Measurements from ENCODE around the gene BICD1.

Gene BICD1

DNA sequence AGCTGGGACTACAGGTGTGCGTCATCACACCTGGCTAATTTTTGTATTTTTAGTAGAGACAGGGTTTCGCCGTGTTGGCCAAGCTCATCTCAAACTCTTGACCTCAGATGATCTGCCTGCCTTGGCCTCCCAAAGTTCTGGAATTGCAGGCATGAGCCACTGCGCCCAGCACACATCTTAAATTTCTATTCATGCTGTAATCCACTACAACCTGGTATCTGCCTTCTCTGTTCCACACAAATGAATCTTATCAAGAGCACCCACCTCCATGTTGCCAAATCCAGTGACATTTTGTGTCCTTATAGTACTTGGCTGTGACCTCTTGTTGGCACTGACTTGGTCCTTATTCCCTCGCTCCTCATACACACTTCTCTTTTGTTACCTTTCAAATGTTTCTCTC lies 5.8 kb upstream of the BICD1 start:
- in situ Hi-C loops (cut with MboI; ENCODE audit: low sequenced_read_pairs): no loop called here

DNA sequence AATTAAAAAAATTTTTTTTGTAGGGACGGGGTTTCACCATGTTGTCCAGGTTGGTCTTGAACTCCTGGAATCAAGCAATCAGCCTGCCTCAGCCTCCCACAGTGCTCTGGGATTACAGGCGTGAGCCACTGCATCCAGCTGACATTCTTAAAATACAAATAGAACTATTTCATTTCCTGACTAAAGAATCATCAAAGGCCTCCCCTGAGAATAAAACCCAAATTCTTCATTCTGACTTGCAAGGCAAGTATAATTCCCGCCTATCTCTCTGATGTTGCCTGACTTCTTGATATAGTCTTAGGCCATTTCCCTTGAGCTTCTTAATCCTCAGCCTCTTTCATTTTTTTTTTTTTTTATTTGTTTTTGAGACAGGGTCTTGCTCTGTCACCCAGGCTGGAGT lies 4.4 kb upstream of the BICD1 start:
- in situ Hi-C loops (cut with MboI; ENCODE audit: low sequenced_read_pairs): no loop called here

DNA sequence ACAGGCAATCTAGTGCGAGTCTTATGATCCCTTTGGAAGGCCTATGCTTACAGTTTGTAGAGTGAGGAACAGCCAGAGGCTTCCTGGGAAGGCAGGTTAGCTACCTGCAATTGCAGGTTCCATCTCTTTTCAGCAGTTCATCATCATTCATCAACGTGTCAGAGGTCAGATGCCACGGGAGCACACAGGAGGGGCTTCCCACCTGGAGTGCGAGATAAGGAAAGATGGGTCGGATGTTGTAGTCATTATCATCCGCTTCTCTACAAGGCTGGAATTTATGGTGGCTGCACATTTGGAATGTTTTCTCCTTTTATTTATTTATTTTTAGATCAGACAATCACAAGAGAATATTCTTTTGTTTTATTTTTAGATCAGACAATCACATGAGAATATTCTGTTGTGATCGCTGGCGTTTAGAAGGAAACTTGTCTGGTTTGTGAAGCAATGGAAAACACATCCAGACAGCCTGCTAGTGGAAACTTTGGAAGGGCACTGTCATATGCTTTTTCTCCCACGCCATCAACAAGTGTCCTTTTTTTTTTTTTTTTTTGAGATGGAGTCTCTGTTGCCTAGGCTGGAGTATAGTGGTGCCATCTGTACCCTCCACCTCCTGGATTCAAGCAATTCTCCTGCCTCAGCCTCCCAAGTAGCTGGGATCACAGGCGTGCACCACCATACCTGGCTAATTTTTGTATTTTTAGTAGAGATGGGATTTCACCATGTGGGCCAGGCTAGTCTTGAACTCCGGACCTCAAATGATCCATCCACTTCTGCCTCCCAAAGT lies 1.9 kb upstream of the BICD1 start:
- in situ Hi-C loops (cut with MboI; ENCODE audit: low sequenced_read_pairs): no loop called here

DNA sequence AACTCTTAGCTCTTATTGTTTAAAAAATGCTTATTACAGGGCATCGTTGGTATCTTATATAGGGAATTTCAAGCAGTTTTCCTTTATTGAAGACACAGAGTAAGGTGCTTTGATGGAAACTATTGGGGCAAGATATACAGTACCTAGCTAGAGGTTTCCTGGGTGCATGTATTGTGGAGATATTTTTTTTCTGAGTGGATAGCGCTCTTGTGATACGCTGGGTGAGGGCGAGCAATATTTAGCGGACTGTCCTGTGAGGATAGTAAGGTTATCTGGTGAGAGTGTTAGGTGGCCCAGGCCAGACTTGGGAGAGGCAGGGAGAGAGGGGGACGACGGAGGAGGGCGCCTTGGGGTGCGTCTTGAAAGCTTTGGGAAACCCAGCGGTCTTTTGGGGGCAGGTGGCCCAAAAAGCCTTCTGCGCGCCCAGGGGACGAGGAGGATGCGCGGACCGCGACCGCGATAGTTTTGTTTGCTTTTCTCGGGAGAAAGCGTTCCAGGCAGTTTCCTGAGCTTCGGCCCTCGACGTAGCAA lies 596 bp upstream of the BICD1 start:
- in situ Hi-C loops (cut with MboI; ENCODE audit: low sequenced_read_pairs): no loop called here

DNA sequence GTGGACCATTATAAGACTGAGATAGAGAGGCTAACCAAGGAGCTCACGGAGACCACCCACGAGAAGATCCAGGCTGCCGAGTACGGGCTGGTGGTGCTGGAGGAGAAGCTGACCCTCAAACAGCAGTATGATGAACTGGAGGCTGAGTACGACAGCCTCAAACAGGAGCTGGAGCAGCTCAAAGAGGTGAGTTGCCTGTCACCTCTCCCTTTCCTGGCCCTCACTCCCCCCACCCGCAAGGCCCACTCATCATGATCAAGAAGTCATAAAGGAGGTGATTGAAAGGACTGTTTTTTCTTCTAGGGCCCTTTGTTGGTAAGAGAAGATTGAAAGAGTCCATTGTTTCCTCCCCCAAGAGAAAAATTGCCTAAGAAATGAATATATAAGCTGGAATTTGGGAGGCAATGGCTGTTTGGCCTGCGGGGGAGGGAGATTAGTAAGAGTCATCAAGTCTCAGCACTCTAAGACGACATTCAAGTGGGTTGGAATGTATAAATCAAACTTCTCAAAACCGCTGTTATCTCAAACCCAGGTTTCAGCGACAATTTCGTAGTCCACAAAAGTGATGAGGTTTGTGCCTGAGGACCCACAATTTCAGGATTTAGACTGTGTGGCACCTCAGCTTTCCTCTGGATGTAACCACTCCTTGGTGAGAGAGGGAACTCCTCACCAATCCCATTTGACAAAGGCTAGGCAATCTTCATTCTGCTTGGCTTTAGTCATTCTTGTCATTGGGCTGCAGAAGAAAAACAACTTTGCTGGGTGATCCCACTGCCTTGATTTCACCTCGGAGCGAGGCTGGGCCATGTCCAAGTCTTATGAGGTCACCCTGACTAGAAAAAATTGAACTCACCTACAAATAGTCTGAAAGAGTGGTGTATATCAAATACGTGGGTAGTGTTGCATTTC lies 966 bp downstream of the BICD1 start:
- in situ Hi-C loops (cut with MboI; ENCODE audit: low sequenced_read_pairs): no loop called here

DNA sequence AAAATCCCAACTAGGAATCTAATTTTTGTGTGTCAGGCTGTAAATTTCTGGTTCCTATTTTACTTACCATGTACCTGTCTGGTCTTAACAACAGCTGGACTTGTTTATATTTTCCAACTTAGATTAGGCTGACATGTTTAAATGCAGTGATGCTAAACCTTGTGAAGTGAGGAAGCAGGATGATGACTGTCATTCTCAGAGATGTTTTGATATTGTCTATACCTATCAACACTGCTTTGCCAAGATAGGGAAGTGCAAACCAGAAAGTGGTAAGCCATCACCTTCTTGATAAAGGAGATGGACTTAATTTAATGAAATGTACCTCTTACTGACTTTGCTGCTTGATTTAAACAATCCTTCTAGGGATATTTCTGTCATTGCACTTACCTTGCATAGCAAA lies 2.1 kb downstream of the BICD1 start:
- in situ Hi-C loops (cut with MboI; ENCODE audit: low sequenced_read_pairs): no loop called here

DNA sequence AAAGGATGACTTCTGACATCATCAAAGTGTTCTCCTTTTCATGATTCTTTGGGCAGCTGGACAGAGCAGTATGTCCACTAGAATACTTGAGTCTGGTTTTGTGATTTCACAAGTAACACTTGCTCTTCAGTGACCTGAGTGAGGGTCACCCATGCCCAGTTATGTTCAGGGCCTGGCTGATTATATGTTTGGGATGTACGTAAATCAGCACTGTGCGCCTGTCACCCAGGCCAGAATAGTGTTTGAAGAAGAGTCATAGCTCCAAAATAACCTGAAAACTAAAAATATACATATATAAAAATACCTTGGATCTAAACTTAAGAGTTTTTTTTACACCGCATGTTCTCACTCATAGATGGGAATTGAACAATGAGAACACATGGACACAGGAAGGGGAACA lies 3.8 kb downstream of the BICD1 start:
- in situ Hi-C loops (cut with MboI; ENCODE audit: low sequenced_read_pairs): no loop called here

DNA sequence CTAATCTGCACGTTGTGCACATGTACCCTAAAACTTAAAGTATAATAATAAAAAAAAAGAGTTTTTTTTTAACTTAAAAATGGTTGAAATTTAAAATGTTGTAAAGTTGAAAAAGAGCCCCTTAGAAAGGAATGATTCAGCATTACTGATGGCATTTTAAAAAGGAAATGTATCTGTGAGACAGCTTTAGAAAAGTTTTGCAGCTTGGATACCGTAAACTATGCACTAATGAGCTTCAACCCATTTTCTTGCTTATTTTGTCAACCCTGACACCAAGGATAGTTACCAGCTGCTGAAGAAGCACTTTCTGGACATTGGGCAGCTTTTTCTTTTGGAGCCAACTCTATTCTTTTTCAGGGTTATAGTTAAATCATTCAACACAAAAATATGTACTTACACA lies 4.3 kb downstream of the BICD1 start:
- in situ Hi-C loops (cut with MboI; ENCODE audit: low sequenced_read_pairs): no loop called here

DNA sequence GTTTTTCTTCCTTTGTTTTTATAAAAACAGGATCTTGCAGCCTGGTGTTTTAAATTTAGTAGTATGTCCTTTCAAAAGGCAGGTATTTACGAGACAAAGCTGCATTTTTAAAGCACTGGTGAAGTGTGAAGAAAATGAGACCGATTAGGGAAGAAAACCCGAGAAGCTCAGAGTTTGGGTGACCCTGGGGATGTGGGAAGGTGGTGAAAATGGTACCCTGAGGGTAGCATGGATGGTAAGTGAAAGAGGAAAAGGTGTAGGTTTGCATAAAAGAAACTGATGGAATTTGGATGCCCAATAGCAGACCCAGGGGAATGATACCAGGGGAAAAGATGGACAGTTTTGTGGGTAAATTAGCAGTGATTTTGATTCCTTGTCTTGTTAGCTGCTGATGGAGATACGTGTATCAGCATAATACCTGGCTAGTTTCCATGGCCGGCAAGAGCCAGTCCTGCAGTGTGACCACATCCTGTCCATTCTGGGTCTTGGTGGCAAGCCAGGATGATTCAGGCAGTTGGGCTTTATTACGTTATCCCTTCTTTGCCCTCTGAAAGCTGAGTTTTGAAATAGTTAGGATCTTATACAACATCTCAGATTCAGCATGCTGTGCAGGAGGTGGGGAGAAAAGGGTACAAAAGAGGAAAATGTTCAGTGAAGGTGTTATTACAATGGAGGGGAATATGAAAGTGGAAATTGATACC lies 8.9 kb downstream of the BICD1 start:
- in situ Hi-C loops (cut with MboI; ENCODE audit: low sequenced_read_pairs): no loop called here

DNA sequence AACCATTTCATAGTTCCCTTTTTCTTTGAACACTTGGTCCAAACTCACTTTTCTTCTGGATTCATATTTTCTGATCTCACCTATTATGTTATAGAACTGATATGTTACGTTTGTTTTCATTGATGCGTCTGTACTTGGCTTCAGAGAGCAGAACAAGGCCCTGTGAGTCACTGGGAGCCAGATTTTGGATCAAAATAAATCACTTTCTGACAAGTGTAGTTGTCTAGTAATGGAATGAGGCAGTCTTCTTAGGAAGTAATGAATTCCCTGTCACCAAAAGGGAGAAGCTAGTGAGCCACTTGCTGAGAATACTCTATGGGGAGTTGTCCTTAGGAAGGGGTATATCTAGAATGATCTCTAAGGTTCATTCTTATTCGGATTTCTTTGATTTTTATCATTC lies 10.2 kb downstream of the BICD1 start:
- in situ Hi-C loops (cut with MboI; ENCODE audit: low sequenced_read_pairs): no loop called here

DNA sequence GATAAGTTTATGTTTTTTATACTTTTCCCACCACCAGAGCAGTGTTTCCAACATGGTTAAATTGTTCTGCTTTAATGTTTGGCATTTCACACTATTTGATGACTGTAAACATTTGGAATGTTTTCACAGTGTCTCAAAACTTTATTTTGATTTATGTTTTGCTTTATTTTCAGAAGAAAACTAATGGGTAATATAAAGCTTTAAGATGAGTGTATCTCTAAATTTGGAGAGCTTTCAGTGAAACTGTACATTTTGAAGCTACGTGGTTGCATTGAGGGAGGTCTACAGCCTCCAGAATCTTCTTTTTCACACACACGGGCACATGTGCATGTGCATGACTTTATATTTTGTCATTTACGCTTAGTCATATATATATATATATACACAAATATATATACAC lies 10.7 kb downstream of the BICD1 start:
- in situ Hi-C loops (cut with MboI; ENCODE audit: low sequenced_read_pairs): no loop called here

DNA sequence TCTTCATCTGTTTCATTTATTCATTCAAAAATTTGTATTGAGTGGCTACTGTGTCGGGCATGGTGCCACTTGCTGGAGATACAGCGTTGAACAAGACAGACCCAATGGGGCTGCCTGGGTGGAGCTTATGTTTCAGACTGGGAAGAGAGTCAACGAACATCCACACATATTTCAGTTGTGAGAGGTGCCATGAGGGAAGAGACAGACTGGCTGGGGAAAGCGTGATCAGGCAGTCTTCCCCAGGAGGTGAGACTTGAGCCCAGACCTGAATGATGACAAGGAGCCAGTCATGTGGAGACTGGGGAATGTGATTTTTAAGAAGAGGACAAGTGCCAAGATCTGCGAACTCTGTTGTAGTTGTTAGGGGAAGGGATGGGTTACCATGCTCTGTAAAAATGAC lies 12.2 kb downstream of the BICD1 start:
- in situ Hi-C loops (cut with MboI; ENCODE audit: low sequenced_read_pairs): no loop called here

DNA sequence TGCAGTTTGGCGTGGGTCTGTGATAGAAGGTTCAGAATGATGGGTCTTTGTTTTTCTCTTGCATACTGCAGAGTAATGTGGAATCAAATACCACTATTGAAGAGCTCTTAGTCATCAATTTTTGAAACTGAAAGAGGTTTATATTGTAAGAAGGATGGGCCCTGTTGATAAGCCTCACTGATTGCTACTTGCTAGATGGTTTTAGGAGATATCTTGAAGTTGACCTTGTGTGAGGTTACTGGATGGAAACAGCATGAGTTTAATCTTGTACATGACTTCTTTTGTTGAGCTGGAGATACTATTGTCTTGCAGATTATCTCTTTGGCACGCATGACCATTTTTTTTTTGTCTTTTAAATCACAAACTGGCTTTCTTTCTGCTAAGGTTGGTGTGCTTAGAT lies 13.8 kb downstream of the BICD1 start:
- in situ Hi-C loops (cut with MboI; ENCODE audit: low sequenced_read_pairs): no loop called here

DNA sequence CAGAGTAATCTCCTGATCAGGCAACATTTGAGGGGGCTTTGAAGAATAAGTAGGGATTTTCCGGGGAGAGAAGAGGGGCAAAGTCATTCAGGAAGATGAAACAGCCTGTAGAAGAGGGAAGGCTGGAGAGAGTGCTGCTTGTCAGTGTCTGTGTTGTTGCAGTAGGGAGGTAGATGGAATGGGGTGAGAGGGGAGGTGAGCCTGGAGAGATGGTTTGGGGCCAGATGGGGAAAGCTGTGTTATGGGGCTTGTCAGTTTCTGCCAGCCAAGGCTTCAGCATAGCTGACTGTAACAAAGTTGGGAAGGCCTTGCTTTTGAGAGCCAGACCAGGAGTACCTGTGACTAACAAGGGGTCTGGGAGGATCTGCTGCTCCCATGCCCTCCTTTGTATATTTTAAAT lies 18.0 kb downstream of the BICD1 start:
- in situ Hi-C loops (cut with MboI; ENCODE audit: low sequenced_read_pairs): no loop called here

DNA sequence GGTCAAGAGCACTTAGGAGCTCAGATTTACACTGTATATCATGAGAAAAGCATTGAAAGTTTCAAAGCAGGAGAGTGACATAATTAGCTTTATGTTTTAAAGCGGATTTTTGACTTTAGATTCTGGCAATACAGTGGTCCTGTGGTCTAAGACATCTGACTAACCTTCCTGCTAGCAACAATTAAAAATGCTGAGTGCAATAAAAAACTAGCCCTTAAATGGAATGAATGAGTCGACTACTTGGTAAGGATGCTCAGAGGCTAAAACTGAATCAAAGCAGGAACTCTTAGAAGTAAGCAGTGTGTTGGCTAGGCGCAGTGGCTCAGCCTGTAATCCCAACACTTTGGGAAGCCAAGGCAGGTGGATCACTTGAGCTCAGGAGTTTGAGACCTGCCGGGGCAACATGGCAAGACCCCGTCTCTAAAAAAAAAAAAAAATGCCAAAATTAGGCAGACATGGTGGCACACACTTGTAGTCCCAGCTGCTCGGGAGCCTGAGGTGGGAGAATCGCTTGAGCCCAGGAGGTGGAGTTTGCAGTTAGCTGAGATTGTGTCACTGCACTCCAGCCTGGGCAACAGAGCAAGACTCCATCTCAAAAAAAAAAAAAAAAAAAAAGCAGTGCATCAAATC lies 18.9 kb downstream of the BICD1 start:
- in situ Hi-C loops (cut with MboI; ENCODE audit: low sequenced_read_pairs): no loop called here

DNA sequence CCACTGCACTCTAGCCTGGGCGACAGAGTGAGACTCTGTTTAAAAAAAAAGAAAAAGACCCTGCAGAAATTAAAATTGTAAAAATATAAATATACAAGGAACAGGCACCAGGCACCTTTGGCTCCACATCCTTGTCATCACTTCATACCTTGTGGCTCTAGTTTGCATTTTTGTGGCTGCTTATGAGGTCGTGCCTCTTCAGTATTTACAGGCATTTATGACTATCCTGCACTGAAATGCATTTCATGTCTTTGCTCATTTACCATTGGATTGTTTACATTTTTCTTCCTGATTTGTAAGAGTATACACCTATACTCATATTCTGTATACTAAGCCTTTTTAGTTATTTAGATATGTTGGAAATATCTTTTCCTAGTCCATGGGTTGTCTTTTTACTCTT lies 20.1 kb downstream of the BICD1 start:
- in situ Hi-C loops (cut with MboI; ENCODE audit: low sequenced_read_pairs): no loop called here

DNA sequence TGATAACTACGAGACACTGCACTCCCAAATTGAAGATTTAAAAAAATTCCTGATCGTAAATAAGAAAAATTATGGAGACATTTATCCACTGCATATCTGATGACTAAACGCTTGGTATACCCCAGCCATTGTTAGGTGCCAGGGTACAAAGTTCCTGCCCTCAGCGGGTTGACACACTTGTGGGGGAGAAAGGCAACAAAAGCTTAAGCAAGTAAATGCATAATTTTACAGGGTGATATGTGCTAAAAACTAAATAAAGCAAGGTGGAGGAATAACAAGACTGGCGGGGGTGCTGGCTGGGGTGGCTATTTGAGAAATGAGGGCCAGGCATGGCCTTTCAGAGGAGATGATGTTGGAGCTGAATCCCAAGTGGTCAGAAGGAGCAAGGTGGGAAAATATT lies 25.0 kb downstream of the BICD1 start:
- in situ Hi-C loops (cut with MboI; ENCODE audit: low sequenced_read_pairs): no loop called here

DNA sequence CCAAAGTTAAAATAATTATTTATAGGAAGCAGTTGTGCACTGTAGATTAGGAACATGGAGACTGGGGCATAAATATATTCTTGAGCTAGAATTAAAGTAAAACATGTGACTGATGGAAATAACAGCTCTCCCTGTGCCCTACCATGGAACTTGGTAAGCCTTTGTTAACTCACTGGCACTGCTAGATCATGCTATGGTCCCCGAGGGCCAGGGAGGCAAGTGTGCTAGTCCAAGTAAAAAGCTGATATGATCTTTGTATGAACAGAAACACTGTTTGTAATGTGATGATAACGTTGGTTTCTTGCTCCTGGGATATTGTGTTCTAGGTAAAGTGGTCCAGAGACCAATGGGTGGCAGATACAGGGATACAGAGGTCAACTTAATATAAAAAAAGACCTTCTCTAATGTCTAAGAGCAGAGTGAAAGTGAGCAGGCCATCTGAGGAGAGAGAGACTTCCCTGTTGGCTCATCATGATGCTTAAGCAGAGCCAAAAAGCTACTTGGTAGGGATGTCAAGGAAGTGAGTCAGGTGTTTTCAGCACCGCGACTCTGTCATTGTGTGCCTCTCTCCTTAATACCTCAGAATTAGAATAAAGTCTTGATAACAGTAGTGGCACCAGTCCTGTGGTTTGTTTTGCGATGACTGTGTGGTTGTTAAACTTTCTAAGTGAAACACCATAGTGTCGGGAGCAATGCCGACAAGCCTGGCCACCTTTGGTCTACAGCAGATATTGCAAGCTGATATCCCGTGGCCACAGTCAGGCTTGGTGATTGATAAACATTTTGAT lies 27.6 kb downstream of the BICD1 start:
- in situ Hi-C loops (cut with MboI; ENCODE audit: low sequenced_read_pairs): no loop called here

DNA sequence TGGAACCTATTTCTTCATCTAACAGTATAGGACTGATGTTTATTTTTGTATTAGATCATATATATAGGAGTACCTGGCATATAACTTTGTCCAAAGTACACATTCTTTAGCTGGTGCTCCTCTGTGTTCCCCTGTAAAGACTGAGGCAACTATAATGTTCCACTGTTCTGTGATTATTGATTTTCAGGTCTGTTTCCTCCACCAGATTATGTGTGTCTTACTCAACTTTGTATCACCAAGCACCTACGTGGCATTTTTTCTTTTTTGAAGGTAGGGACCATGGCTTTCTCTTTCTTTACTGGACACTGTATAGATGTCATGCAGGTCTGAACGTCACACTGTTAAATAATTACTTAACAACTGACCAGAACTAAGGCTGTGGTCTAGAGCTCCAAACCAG lies 29.3 kb downstream of the BICD1 start:
- in situ Hi-C loops (cut with MboI; ENCODE audit: low sequenced_read_pairs): no loop called here

DNA sequence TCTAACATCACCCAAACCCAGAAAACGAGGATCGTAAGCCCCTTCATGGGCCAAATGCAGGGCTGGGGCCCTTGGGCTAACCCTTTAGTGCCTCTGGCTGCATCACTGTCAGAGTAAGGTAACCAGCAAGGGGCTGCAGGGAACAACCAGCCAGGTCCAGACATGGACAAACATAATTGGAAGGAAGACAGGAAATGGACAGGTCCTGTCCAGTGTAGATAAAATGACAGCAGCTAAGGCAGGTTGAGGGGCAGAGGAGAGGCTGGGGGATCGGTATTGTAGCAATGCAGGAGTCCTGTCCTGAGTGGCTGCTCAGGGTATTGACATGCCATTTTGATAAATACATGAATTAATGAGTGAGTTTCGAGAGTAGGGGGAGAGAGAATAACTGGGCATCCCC lies 29.8 kb downstream of the BICD1 start:
- in situ Hi-C loops (cut with MboI; ENCODE audit: low sequenced_read_pairs): no loop called here

Data from hTERT RPE-1 (cell line).